OCI-LY7 (cell line): ENCODE results near the gene RSBN1. TPM values are rescaled to one million over a fixed set of nuclear protein-coding genes. Genes with fewer than 3 reads are reported as not detected.

Experiments
- BruUV-seq: library from RNA; stranded (reverse); fragments of 400-500 nt; replicated peaks from 2 replicates; lab custom pipeline; 2021; lab: Mats Ljungman, UMichigan
- CTCF ChIA-PET: fragments of 300-600 bp; sonication (Branson Sonifier 250); formaldehyde crosslinking; loops from one replicate; lab custom pipeline; 2022; ENCODE audit warnings: antibody characterized with exemption; ENCODE audit not compliant: unreplicated experiment; lab: Charles Lee
- POLR2A ChIA-PET: fragments of 300-600 bp; sonication (Branson Sonifier 250); formaldehyde crosslinking; loops from one replicate; lab custom pipeline; 2022; ENCODE audit warnings: antibody characterized with exemption; lab: Charles Lee
- DNase-seq: peaks from one replicate; pipeline ENCODE4 v3.0.0-alpha.2; 2015; ENCODE audit warnings: low spot score
- H2AFZ ChIP-seq: fragments of 200-600 bp; sonication (generic), shearing (Covaris generic); 2 replicates; pipeline ENCODE4 v1.6.1; 2014; ENCODE audit warnings: mild to moderate bottlenecking, antibody characterized with exemption, low read length, moderate library complexity
- H3K27ac ChIP-seq: fragments of 200-600 bp; sonication (generic); 2 replicates; pipeline ENCODE4 v1.5.1; 2014; ENCODE audit warnings: mixed run types, low read depth, mild to moderate bottlenecking, moderate library complexity, low read length, inconsistent platforms; ENCODE audit not compliant: poor library complexity, severe bottlenecking
- H3K36me3 ChIP-seq: fragments of 200-600 bp; sonication (generic); 2 replicates; pipeline ENCODE4 v1.6.1; 2014; ENCODE audit warnings: mild to moderate bottlenecking, antibody characterized with exemption, low read length, moderate library complexity, mixed read lengths; ENCODE audit not compliant: insufficient read depth
- H3K4me1 ChIP-seq: fragments of 200-600 bp; sonication (generic); 2 replicates; pipeline ENCODE4 v1.5.1; 2014; ENCODE audit warnings: mild to moderate bottlenecking, low read length; ENCODE audit not compliant: insufficient read depth, poor library complexity, severe bottlenecking
- H3K4me2 ChIP-seq: fragments of 200-600 bp; sonication (generic); 2 replicates; pipeline ENCODE4 v1.6.1; 2014; ENCODE audit warnings: mild to moderate bottlenecking, low read length
- H3K4me3 ChIP-seq: fragments of 200-600 bp; sonication (generic); 2 replicates; pipeline ENCODE4 v1.5.1; 2014; ENCODE audit warnings: mild to moderate bottlenecking, low read depth, low read length; ENCODE audit not compliant: poor library complexity, severe bottlenecking
- H3K79me2 ChIP-seq: fragments of 200-600 bp; sonication (generic); 2 replicates; pipeline ENCODE4 v1.6.1; 2016; ENCODE audit warnings: low read depth, mild to moderate bottlenecking, low read length, moderate library complexity, mixed read lengths; ENCODE audit not compliant: insufficient read depth
- H3K9me2 ChIP-seq: fragments of 200-600 bp; sonication (generic); 2 replicates; pipeline ENCODE4 v1.6.1; 2016; ENCODE audit warnings: mild to moderate bottlenecking, low read length, mixed read lengths; ENCODE audit not compliant: insufficient read depth
- H3K9me3 ChIP-seq: fragments of 200-600 bp; sonication (generic); 2 replicates; pipeline ENCODE4 v1.6.1; 2014; ENCODE audit warnings: mild to moderate bottlenecking, mixed run types, low read length, mixed read lengths
- H4K20me1 ChIP-seq: fragments of 200-600 bp; sonication (generic); 2 replicates; pipeline ENCODE4 v1.6.1; 2014; ENCODE audit warnings: mild to moderate bottlenecking, antibody characterized with exemption, low read length, moderate library complexity, mixed read lengths; ENCODE audit not compliant: insufficient read depth
- EZH2phosphoT487 ChIP-seq: fragments of 200-600 bp; sonication (generic); IDR thresholded peaks from 2 replicates; pipeline ENCODE4 v1.6.1; 2018; ENCODE audit warnings: low read depth, borderline replicate concordance, mild to moderate bottlenecking, mixed run types, antibody characterized with exemption, low read length, moderate library complexity, mixed read lengths
- intact Hi-C: fragments of 100-400 bp; cut with micrococcal nuclease; formaldehyde crosslinking; loops from one replicate; pipeline ENCODE4 v1.10.0; 2022; ENCODE audit not compliant: unreplicated experiment
- total RNA-seq, 2 experiments: library from RNA; depleted of rRNA in 1 of 2; stranded (reverse); fragments of >200 nt in 1 of 2; shearing (Covaris generic) in 1 of 2; gene quantifications; 2 replicates each; pipeline ENCODE4 v1.2.3, GENCODE V29; 2014 to 2022
- TF ChIP-seq, protein P1 (sequence below): fragments of 200-600 bp; sonication (generic); conservative IDR thresholded peaks from 2 replicates; pipeline ENCODE4 v1.5.1; 2014; ENCODE audit warnings: mild to moderate bottlenecking, antibody characterized with exemption, low read length, moderate library complexity, mixed read lengths

The RSBN1 gene
- total RNA-seq, 2 experiments from 2014 or later = 10.8 to 19.0 TPM

DNA sequence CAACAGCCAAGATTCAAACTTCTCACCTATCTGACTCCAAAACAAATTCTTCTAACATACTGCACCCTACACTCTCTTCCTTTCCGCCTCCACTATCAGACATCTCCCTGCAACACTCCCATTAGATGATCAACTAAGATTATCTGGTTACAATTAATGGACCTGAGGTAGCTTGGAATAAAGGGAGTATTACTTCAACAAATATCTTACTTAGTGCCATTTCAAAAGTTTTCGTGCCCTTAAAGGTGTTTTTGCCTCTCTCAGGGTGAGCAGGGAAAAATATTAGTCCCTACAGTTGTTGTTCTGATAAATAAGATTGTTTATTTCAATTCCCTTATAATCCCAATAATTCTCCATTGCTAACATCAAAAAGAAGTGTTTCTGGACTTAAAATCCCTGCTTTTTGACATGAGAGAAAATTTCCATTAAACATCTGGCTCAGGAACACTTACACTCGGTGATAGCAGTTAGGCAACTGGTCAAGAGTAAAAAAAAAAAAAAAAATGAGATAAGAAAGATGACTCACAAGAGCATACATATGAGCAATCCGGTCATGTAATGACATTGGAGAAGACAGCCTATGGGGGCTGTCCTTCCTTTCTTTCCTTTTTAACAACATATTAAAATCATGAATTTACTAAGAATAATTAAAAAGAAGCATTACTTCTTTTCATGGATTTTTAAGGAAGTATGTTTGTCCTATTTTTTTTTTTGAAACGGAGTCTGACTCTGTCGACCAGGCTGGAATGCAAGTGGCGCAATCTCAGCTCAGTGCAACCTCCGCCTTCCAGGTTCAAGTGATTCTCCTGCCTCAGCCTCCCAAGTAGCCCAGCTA is 7.6 kb downstream of the RSBN1 start:
- no peaks in the 10 kb centered on the region for H3K9me3 ChIP-seq
- H3K27ac ChIP-seq = no peak overlapping the region
- no peak overlapping the region for H2AFZ ChIP-seq
- H3K79me2 ChIP-seq = peaks cover 100% of the 10 kb centered on the region
- H3K9me2 ChIP-seq = no peaks in the 10 kb centered on the region
- ChIA-PET CTCF (no interaction called here), POLR2A (interaction anchor here (0.6 to 1.7 kb wide), 8 partner anchors 10 to 950 kb away, joined by 3 to 12 read pairs (median 4); partner anchors contain the start of gene PHTF1)
- peaks cover 20% of the 10 kb centered on the region; the same call in 1 of the 2 replicates for H4K20me1 ChIP-seq
- peaks cover 14% of the 10 kb centered on the region for H3K4me1 ChIP-seq
- no TSS peak for BruUV-seq
- DNase-seq = no peak
- H3K4me2 ChIP-seq = no peak overlapping the region
- H3K36me3 ChIP-seq = peaks cover 42% of the 10 kb centered on the region
- TF ChIP-seq EZH2phosphoT487 = no peak
- TF ChIP-seq, protein P1, sequence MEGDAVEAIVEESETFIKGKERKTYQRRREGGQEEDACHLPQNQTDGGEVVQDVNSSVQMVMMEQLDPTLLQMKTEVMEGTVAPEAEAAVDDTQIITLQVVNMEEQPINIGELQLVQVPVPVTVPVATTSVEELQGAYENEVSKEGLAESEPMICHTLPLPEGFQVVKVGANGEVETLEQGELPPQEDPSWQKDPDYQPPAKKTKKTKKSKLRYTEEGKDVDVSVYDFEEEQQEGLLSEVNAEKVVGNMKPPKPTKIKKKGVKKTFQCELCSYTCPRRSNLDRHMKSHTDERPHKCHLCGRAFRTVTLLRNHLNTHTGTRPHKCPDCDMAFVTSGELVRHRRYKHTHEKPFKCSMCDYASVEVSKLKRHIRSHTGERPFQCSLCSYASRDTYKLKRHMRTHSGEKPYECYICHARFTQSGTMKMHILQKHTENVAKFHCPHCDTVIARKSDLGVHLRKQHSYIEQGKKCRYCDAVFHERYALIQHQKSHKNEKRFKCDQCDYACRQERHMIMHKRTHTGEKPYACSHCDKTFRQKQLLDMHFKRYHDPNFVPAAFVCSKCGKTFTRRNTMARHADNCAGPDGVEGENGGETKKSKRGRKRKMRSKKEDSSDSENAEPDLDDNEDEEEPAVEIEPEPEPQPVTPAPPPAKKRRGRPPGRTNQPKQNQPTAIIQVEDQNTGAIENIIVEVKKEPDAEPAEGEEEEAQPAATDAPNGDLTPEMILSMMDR = no peak
- no peak overlapping the region for H3K4me3 ChIP-seq
- intact Hi-C loops = no loop called here

DNA sequence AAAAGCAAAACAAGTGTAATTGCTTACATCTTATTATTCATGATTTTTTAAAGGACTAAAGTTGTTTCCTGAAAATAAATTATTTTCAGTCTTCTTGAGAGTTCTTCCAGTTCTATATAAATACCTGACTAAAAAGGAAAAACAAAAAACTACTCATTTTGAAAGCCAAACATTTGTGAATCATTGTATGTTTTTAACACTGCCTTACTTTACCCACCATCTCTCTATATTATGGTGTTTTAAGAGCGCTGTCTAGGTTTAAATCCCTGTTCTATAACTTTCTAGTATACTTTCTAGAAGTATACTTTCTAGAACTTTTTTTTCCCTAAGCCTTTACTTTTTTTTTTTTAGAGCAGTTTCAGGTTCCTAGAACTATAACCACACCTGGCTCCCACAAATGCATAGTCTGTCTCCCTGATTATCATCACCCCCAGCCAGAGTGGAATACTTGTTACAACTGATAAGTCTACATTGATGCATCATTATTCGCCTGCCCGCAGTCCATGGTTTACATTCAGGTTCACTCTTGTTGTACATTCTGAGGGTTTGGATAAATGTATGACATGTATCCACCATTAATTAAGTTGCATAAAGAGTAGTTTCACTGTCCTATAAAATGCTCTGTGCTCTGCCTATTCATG is 9.8 kb downstream of the RSBN1 start:
- no peak for DNase-seq
- no peak overlapping the region for H3K4me2 ChIP-seq
- H3K4me3 ChIP-seq = no peak overlapping the region
- intact Hi-C loops = no loop called here
- ChIA-PET CTCF (no interaction called here), POLR2A (interaction anchor here (0.6 to 0.9 kb wide), 3 partner anchors 14 to 141 kb away, joined by 3 to 6 read pairs (median 3); no protein-coding TSS in a partner anchor)
- H3K79me2 ChIP-seq = peaks cover 98% of the 10 kb centered on the region
- H3K27ac ChIP-seq = no peak overlapping the region
- TF ChIP-seq, protein P1 = no peak
- no peak for TF ChIP-seq EZH2phosphoT487
- peaks cover 21% of the 10 kb centered on the region for H4K20me1 ChIP-seq
- H3K9me3 ChIP-seq = no peaks in the 10 kb centered on the region
- no peaks in the 10 kb centered on the region for H3K9me2 ChIP-seq
- no TSS peak for BruUV-seq
- no peaks in the 10 kb centered on the region for H3K4me1 ChIP-seq
- H2AFZ ChIP-seq = no peak overlapping the region
- H3K36me3 ChIP-seq = peaks cover 39% of the 10 kb centered on the region
